Smooth muscle cell (in vitro differentiated cells): ENCODE data around the gene HID1. TPM values are rescaled to one million over a fixed set of nuclear protein-coding genes. Genes with fewer than 3 reads are reported as not detected.
"Not testable (repeated sequence)": the region's sequence is repeated elsewhere in the genome, so short reads cannot be mapped to it uniquely, and the experiment has no call there.

Source experiments
- DNase-seq: peaks from one replicate; lab custom pipeline; 2025; ENCODE audit not compliant: unreplicated experiment; lab: John Stamatoyannopoulos, UW
- H2AFZ ChIP-seq: fragments of 200-600 bp; sonication (generic); 2 replicates; pipeline ENCODE4 v1.6.0; 2016; ENCODE audit warnings: antibody characterized with exemption, low read depth, mild to moderate bottlenecking
- H3F3A ChIP-seq: fragments of 200-600 bp; sonication (generic); 2 replicates; pipeline ENCODE4 v1.6.0; 2017; ENCODE audit warnings: antibody characterized with exemption, low read depth
- H3K27ac ChIP-seq: fragments of 200-600 bp; sonication (generic); 2 replicates; pipeline ENCODE4 v1.5.1; 2016; ENCODE audit warnings: low read depth, mild to moderate bottlenecking
- H3K27me3 ChIP-seq: fragments of 200-600 bp; sonication (generic); 2 replicates; pipeline ENCODE4 v1.6.1; 2016; ENCODE audit warnings: low read depth, mild to moderate bottlenecking
- H3K36me3 ChIP-seq: fragments of 200-600 bp; sonication (generic); 2 replicates; pipeline ENCODE4 v1.5.1; 2016; ENCODE audit warnings: low read depth
- H3K4me1 ChIP-seq: fragments of 200-600 bp; sonication (generic); 2 replicates; pipeline ENCODE4 v1.5.1; 2016; ENCODE audit warnings: low read depth
- H3K4me2 ChIP-seq: fragments of 200-600 bp; sonication (generic); 2 replicates; pipeline ENCODE4 v1.6.0; 2016; ENCODE audit warnings: mild to moderate bottlenecking
- H3K4me3 ChIP-seq: fragments of 200-600 bp; sonication (generic); 2 replicates; pipeline ENCODE4 v1.5.1; 2016; ENCODE audit warnings: mild to moderate bottlenecking
- H3K79me2 ChIP-seq: fragments of 200-600 bp; sonication (generic); 2 replicates; pipeline ENCODE4 v1.6.0; 2016; ENCODE audit warnings: low read depth, mild to moderate bottlenecking
- H3K9ac ChIP-seq: fragments of 200-600 bp; sonication (generic); 2 replicates; pipeline ENCODE4 v1.6.0; 2016; ENCODE audit warnings: low read depth
- H3K9me3 ChIP-seq: fragments of 200-600 bp; sonication (generic); replicated peaks from 2 replicates; pipeline ENCODE4 v1.5.1; 2016; ENCODE audit warnings: low read depth
- H4K20me1 ChIP-seq: fragments of 200-600 bp; sonication (generic); 2 replicates; pipeline ENCODE4 v1.6.0; 2016; ENCODE audit warnings: low read depth
- CTCF ChIP-seq: fragments of 200-600 bp; sonication (generic); IDR thresholded peaks from 2 replicates; pipeline ENCODE4 v1.5.1; 2017; ENCODE audit warnings: borderline replicate concordance, mild to moderate bottlenecking, antibody characterized with exemption; ENCODE audit not compliant: insufficient read depth, poor library complexity, severe bottlenecking
- WGBS: methylation state at CpG from one replicate; pipeline ENCODE4 v1.1.7; 2016; ENCODE audit warnings: low lambda C conversion rate; 5-methylcytosine and 5-hydroxymethylcytosine counted together
- polyA plus RNA-seq: library from polyadenylated mRNA; unstranded; fragments of >200 nt; fragmentation: Nextera tagmentation; extraction: Ambion mirVana; gene quantifications from 2 replicates; pipeline ENCODE4 v1.2.1, GENCODE V29; 2016
- total RNA-seq: library from RNA; depleted of rRNA; stranded (reverse); fragments of >200 nt; gene quantifications from 2 replicates; pipeline ENCODE4 v1.2.3, GENCODE V29; 2014

Gene HID1
- total and polyA plus RNA-seq, 2 experiments from 2014 or later: 3.3 to 8.8 TPM

DNA sequence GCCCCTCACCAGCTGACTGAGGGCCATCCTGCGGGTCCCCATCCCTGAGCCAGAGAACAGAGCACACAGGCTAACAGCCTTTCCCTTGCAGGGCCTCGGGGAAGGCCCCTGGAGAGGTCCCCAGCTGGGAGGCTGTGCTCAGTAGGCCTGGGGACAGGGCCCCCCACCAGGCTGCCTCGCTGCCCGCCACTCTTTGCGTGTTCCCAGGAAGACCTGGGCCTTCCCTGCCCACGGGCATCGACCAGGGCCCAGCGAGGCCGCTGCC, 785 bp downstream of the HID1 start:
- WGBS: 22% methylated on average over 9 of the region's 9 CpGs
- H3K27ac ChIP-seq: no peak overlapping the region
- H3K36me3 ChIP-seq: no peaks in the 10 kb centered on the region
- peak overlapping the region; percentile 93 for H3K4me2 ChIP-seq
- no peaks in the 10 kb centered on the region for H4K20me1 ChIP-seq
- H3K4me3 ChIP-seq: peak overlapping the region; percentile 63
- no peaks in the 10 kb centered on the region for H3K79me2 ChIP-seq
- no peak overlapping the region for H3K9ac ChIP-seq
- H3K27me3 ChIP-seq: peaks cover 45% of the 10 kb centered on the region
- no peaks in the 10 kb centered on the region for H3K9me3 ChIP-seq
- no peak for TF ChIP-seq CTCF
- H3F3A ChIP-seq: no peaks in the 10 kb centered on the region
- no peaks in the 10 kb centered on the region for H3K4me1 ChIP-seq
- no peak overlapping the region for H2AFZ ChIP-seq
- DNase-seq: no peak

- Histone ChIP-seq H3K9me3 (no peaks in the 10 kb centered on the region), H3K36me3 (no peaks in the 10 kb centered on the region), H3F3A (no peaks in the 10 kb centered on the region), H3K79me2 (no peaks in the 10 kb centered on the region), H3K27ac (no peak overlapping the region), H3K4me1 (no peaks in the 10 kb centered on the region), H3K4me3 (peak overlapping the region; percentile 63), H3K27me3 (peaks cover 45% of the 10 kb centered on the region), H4K20me1 (no peaks in the 10 kb centered on the region), H3K4me2 (peak overlapping the region; percentile 93), H2AFZ (no peak overlapping the region), H3K9ac (no peak overlapping the region)
- TF ChIP-seq CTCF: no peak
- WGBS: 70% methylated on average over 8 of the region's 8 CpGs
- DNase-seq: no peak
Observed at GRCh38 chr17:74971069-74971841, 1.3 kb downstream of the HID1 start.

GRCh38 chr17:74970395-74970794, 2.2 kb downstream of the HID1 start:
- H2AFZ ChIP-seq: no peak overlapping the region
- WGBS: 95% methylated on average over 3 of the region's 3 CpGs
- H3K27ac ChIP-seq: no peak overlapping the region
- no peak for TF ChIP-seq CTCF
- H4K20me1 ChIP-seq: no peaks in the 10 kb centered on the region
- no peaks in the 10 kb centered on the region for H3K79me2 ChIP-seq
- no peak overlapping the region for H3K4me3 ChIP-seq
- H3K4me1 ChIP-seq: no peaks in the 10 kb centered on the region
- no peaks in the 10 kb centered on the region for H3K36me3 ChIP-seq
- DNase-seq: no peak
- H3F3A ChIP-seq: no peaks in the 10 kb centered on the region
- H3K4me2 ChIP-seq: no peak overlapping the region
- H3K9me3 ChIP-seq: no peaks in the 10 kb centered on the region
- H3K27me3 ChIP-seq: peaks cover 43% of the 10 kb centered on the region
- H3K9ac ChIP-seq: no peak overlapping the region

- not testable (repeated sequence) for H3F3A ChIP-seq, H3K4me2 ChIP-seq, H4K20me1 ChIP-seq, H3K9me3 ChIP-seq, H3K79me2 ChIP-seq, H3K4me1 ChIP-seq, H3K27ac ChIP-seq, DNase-seq, H2AFZ ChIP-seq, H3K4me3 ChIP-seq, H3K36me3 ChIP-seq, H3K9ac ChIP-seq
- peaks cover 34% of the 10 kb centered on the region for H3K27me3 ChIP-seq
- WGBS: 98% methylated on average over 5 of the region's 5 CpGs
Observed at GRCh38 chr17:74969501-74969900, 3.1 kb downstream of the HID1 start.
